Kidney (tissue), 14 donors: ENCODE results near the gene RSBN1L. TPM values are rescaled to one million over a fixed set of nuclear protein-coding genes. Genes with fewer than 3 reads are reported as not detected.

Source experiments
- DNase-seq, 5 donors: peaks; one replicate each; pipeline ENCODE4 v3.0.0-alpha.2; 2013 to 2020
- FAIRE-seq: peaks from 2 replicates; lab custom pipeline; 2012; peaks lifted over from hg19 to GRCh38; lab: Jason Lieb, UNC
- H3K27ac ChIP-seq, 2 donors: one replicate each; pipeline ENCODE4 v1.7.0; 2013; ENCODE audit warnings: low read depth in 2 of 2, low read length in 2 of 2, inconsistent platforms in 1 of 2
- H3K27me3 ChIP-seq: one replicate; pipeline ENCODE4 v1.7.1; 2013; ENCODE audit warnings: low read length, inconsistent platforms; ENCODE audit not compliant: control insufficient read depth, insufficient read depth
- H3K36me3 ChIP-seq, 3 donors: one replicate each; pipeline versions ENCODE4 v1.7.0 to v1.7.1; 2013; ENCODE audit warnings: low read length in 3 of 3, control low read depth in 1 of 3, inconsistent platforms in 1 of 3; ENCODE audit not compliant: insufficient read depth in 3 of 3, control insufficient read depth in 2 of 3
- H3K4me1 ChIP-seq, 3 donors: one replicate each; pipeline versions ENCODE4 v1.7.0 to v1.7.1; 2013; ENCODE audit warnings: low read length in 3 of 3, inconsistent platforms in 1 of 3, low read depth in 1 of 3; ENCODE audit not compliant: control insufficient read depth in 2 of 3, insufficient read depth in 2 of 3
- H3K4me3 ChIP-seq, 3 donors: one replicate each; pipeline versions ENCODE4 v1.7.0 to v1.8.1; 2013; ENCODE audit warnings: low read length in 3 of 3, control low read depth in 1 of 3, inconsistent platforms in 1 of 3
- H3K9ac ChIP-seq, 3 donors: one replicate each; pipeline versions ENCODE4 v1.7.0 to v1.7.1; 2013; ENCODE audit warnings: low read length in 3 of 3, control low read depth in 1 of 3, inconsistent platforms in 1 of 3
- H3K9me3 ChIP-seq, 3 donors: one replicate each; pipeline versions ENCODE4 v1.7.0 to v1.7.1; 2013; ENCODE audit warnings: low read length in 3 of 3, control low read depth in 1 of 3, inconsistent platforms in 1 of 3; ENCODE audit not compliant: control insufficient read depth in 2 of 3, insufficient read depth in 1 of 3
- intact Hi-C: fragments of 100-400 bp; cut with DNase I; formaldehyde crosslinking; loops from one replicate; pipeline ENCODE4 v1.11.1; 2022
- polyA plus RNA-seq: library from polyadenylated mRNA; stranded (reverse); fragments of 350-450 nt; fragmentation: Illumina TruSeq; extraction: RNeasy Lipid Tissue Mini Kit (QIAGEN cat#74804); gene quantifications from one replicate; pipeline ENCODE4 v1.2.3, GENCODE V29; 2014; ENCODE audit warnings: low read depth, low replicate concordance; ENCODE audit not compliant: insufficient read depth
- total RNA-seq: library from RNA; stranded (reverse); fragmentation: NEBNext Ultra II Directional; extraction: Animal tissue kit (Norgen Biotek cat#: 25700); gene quantifications from one replicate; pipeline ENCODE4 v1.2.1, GENCODE V29; 2021
- TF ChIP-seq, protein P1 (sequence below): IDR thresholded peaks from 3 replicates; pipeline ENCODE4 v1.5.1; 2012; ENCODE audit warnings: mild to moderate bottlenecking, moderate library complexity, borderline replicate concordance; ENCODE audit not compliant: insufficient read depth; ENCODE audit errors: extremely low read depth
- donor health status: control.
- donor health status: control.
- donor health status: control.
- donor health status: control.
- donor health status: control.
- donor health status: DM: yes; HTN: yes; CAD: no.
- donor health status: Normal renal cell carcinoma (clear cell type).

RSBN1L gene
- total and polyA plus RNA-seq, 2 donors from 2014 or later = 7.3 to 18.0 TPM

GRCh38 chr7:77800158-77800557, 103.9 kb downstream of the RSBN1L start:
- Histone ChIP-seq H3K36me3 (no peaks in the 10 kb centered on the region), H3K27me3 (no peaks in the 10 kb centered on the region), H3K9ac (no peak overlapping the region), H3K4me3 (peak overlapping the region in 2 of 3 donors; percentile 19 to 87), H3K27ac (no peak overlapping the region), H3K4me1 (peaks cover 0 to 16% (median 6%) of the 10 kb centered on the region in 3 donors), H3K9me3 (no peaks in the 10 kb centered on the region)
- DNase-seq = peak in 1 of 5 donors; percentile 10
- FAIRE-seq = no peak
- TF ChIP-seq, protein P1, sequence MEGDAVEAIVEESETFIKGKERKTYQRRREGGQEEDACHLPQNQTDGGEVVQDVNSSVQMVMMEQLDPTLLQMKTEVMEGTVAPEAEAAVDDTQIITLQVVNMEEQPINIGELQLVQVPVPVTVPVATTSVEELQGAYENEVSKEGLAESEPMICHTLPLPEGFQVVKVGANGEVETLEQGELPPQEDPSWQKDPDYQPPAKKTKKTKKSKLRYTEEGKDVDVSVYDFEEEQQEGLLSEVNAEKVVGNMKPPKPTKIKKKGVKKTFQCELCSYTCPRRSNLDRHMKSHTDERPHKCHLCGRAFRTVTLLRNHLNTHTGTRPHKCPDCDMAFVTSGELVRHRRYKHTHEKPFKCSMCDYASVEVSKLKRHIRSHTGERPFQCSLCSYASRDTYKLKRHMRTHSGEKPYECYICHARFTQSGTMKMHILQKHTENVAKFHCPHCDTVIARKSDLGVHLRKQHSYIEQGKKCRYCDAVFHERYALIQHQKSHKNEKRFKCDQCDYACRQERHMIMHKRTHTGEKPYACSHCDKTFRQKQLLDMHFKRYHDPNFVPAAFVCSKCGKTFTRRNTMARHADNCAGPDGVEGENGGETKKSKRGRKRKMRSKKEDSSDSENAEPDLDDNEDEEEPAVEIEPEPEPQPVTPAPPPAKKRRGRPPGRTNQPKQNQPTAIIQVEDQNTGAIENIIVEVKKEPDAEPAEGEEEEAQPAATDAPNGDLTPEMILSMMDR = no peak
- intact Hi-C loops = no loop called here

GRCh38 chr7:77800730-77801129, 104.5 kb downstream of the RSBN1L start:
- TF ChIP-seq, protein P1 = no peak
- H3K36me3 ChIP-seq = no peaks in the 10 kb centered on the region
- H3K27ac ChIP-seq = no peak overlapping the region
- intact Hi-C loops = no loop called here
- no peaks in the 10 kb centered on the region for H3K27me3 ChIP-seq
- H3K9ac ChIP-seq = no peak overlapping the region
- H3K9me3 ChIP-seq = peaks cover 0 to under 1% (median 0%) of the 10 kb centered on the region in 3 donors
- H3K4me3 ChIP-seq = no peak overlapping the region
- FAIRE-seq (no peak), DNase-seq (no peak)
- H3K4me1 ChIP-seq = peaks cover 0 to 16% (median 6%) of the 10 kb centered on the region in 3 donors

DNA sequence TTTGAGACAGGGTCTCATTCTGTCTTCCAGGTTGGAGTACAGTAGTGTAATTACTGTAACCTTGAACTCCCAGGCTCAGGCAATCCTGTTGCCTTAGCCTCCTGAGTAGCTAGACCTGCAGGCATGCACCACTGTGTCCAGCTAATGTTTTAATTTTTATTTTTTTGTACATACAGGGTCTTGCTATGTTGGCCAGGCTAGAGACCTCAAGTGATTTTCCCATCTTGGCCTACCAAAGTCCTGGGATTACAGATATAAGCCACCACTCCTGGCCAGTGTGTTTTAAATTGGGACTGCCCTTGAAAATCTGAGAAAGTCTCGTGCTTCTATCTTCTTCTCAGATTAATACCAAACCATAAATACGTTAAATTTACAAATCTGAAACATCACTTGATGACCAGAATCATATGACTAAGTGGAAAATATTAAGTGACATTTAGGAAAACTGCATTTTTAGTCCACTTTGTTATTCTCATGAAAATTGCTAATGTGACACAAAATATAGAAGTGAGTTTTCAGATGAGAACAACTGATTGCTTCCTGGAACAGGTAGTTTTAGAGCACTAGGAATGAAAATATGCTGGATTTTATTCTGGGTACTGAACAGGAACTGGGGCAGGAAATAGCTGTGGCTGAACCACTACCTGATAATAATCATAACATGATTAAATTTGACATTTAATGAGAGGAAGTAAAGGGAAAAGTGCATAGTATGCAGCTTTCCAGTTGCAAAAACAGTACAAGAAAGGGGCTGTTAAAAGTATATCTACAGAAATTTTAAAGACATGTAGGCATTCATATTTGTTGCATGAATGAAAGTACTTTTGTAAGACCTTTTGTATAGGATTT, 106.5 kb downstream of the RSBN1L start:
- TF ChIP-seq, protein P1 = no peak
- Histone ChIP-seq H3K27ac (no peak overlapping the region), H3K4me1 (peaks cover 0 to 6% (median 5%) of the 10 kb centered on the region in 3 donors), H3K9me3 (peaks cover 0 to 18% (median 0%) of the 10 kb centered on the region in 3 donors), H3K36me3 (no peaks in the 10 kb centered on the region), H3K9ac (no peak overlapping the region), H3K27me3 (no peaks in the 10 kb centered on the region), H3K4me3 (no peak overlapping the region)
- DNase-seq (no peak), FAIRE-seq (no peak)
- intact Hi-C loops = no loop called here
